HepG2 (cell line): ENCODE measurements around the gene NABP2. TPM values are rescaled to one million over a fixed set of nuclear protein-coding genes. Genes with fewer than 3 reads are reported as not detected.
A peak's percentile ranks its signal among the peaks of the same experiment; 100 is the strongest.
"Not testable (repeated sequence)": the region's sequence is repeated elsewhere in the genome, so short reads cannot be mapped to it uniquely, and the experiment has no call there.

ENCODE experiments used
- ATAC-seq: fragments of 200-7000 bp; cut with Tn5 transposase; 3 replicates; pipeline ENCODE4 v1.9.1; 2020; ENCODE audit warnings: mild to moderate bottlenecking, moderate library complexity
- BruUV-seq: library from RNA; stranded (reverse); fragments of 400-500 nt; replicated peaks from 2 replicates; lab custom pipeline; 2021; lab: Mats Ljungman, UMichigan
- CTCF ChIA-PET: fragments of 300-600 bp; formaldehyde crosslinking; extraction: SDS; loops from one replicate; lab custom pipeline; 2021; ENCODE audit warnings: low total read pairs, inconsistent platforms, low intra/inter-chr PET ratio; lab: Yijun Ruan, JAX
- POLR2A ChIA-PET: fragments of 350-600 bp; sonication (Branson Sonifier 250); formaldehyde crosslinking; loops from one replicate; lab custom pipeline; 2020; ENCODE audit warnings: antibody characterized with exemption, inconsistent platforms; lab: Yijun Ruan, JAX
- DNase-seq: peaks from one replicate; pipeline ENCODE4 v3.0.0-alpha.2; 2015; ENCODE audit warnings: low spot score
- FAIRE-seq: peaks from 3 replicates; lab custom pipeline; 2011; peaks lifted over from hg19 to GRCh38; lab: Jason Lieb, UNC
- H2AFZ ChIP-seq: one replicate; pipeline ENCODE4 v1.6.1; 2011; ENCODE audit warnings: low read length, inconsistent platforms
- H3K27ac ChIP-seq: fragments of 300-600 bp; 3 replicates; pipeline ENCODE4 v1.8.0; 2011; ENCODE audit warnings: mixed run types, mild to moderate bottlenecking, mixed read lengths, low read length, inconsistent platforms; ENCODE audit not compliant: insufficient read depth; ENCODE audit errors: extremely low read length
- H3K27me3 ChIP-seq, 2 experiments: fragments of 200-600 bp in 1 of 2; 2 replicates in 1 of 2; 3 replicates in 1 of 2; pipeline versions ENCODE4 v1.6.0 to v1.8.0; 2011; ENCODE audit warnings: low read length in 2 of 2, mild to moderate bottlenecking in 2 of 2, moderate library complexity in 2 of 2, inconsistent platforms in 1 of 2; ENCODE audit not compliant: insufficient read depth in 2 of 2, control insufficient read depth in 1 of 2
- H3K36me3 ChIP-seq, 2 experiments: fragments of 200-600 bp in 1 of 2; replicated peaks in 1 of 2; 2 replicates in 1 of 2; 3 replicates in 1 of 2; pipeline versions ENCODE4 v1.5.1 to v1.8.0; 2011; ENCODE audit warnings: low read length in 2 of 2, inconsistent platforms in 1 of 2; ENCODE audit not compliant: insufficient read depth in 2 of 2, control insufficient read depth in 1 of 2
- H3K4me1 ChIP-seq: 2 replicates; pipeline ENCODE4 v1.5.1; 2012; ENCODE audit warnings: low read length, inconsistent platforms; ENCODE audit not compliant: insufficient read depth
- H3K4me2 ChIP-seq: 2 replicates; pipeline ENCODE4 v1.6.0; 2011; ENCODE audit warnings: low read depth, low read length, inconsistent platforms
- H3K4me3 ChIP-seq, 3 experiments: fragments of 200-600 bp in 1 of 3; sonication (generic), shearing (Covaris generic) in 1 of 3; replicated peaks in 1 of 3; 2 replicates each; pipeline ENCODE4 v1.5.1; 2011 to 2016; ENCODE audit warnings: low read length in 3 of 3, inconsistent platforms in 2 of 3, low read depth in 2 of 3, mild to moderate bottlenecking in 2 of 3, control low read depth in 1 of 3, mixed read lengths in 1 of 3; ENCODE audit not compliant: insufficient read depth in 1 of 3
- H3K79me2 ChIP-seq: one replicate; pipeline ENCODE4 v1.6.1; 2011; ENCODE audit warnings: low read length, inconsistent platforms; ENCODE audit not compliant: insufficient read depth
- H3K9ac ChIP-seq: 2 replicates; pipeline ENCODE4 v1.6.0; 2011; ENCODE audit warnings: mild to moderate bottlenecking, low read depth, low read length, inconsistent platforms; ENCODE audit not compliant: insufficient read depth
- H3K9me3 ChIP-seq: 2 replicates; pipeline ENCODE4 v1.5.1; 2012; ENCODE audit warnings: mild to moderate bottlenecking, low read length
- H4K20me1 ChIP-seq: 2 replicates; pipeline ENCODE4 v1.6.0; 2011; ENCODE audit warnings: inconsistent platforms, mild to moderate bottlenecking, low read length, moderate library complexity; ENCODE audit not compliant: insufficient read depth
- ATF1 ChIP-seq: IDR thresholded peaks from 2 replicates; pipeline ENCODE4 v1.6.1; 2016; ENCODE audit warnings: mild to moderate bottlenecking, control low read depth
- KDM5A ChIP-seq: fragments of 200-600 bp; sonication (generic); IDR thresholded peaks from 2 replicates; pipeline ENCODE4 v1.7.0; 2018; ENCODE audit warnings: antibody characterized with exemption, mild to moderate bottlenecking, low read length, borderline replicate concordance
- MEIS2 ChIP-seq: sonication (generic); formaldehyde crosslinking; IDR thresholded peaks from 2 replicates; pipeline ENCODE4 v1.9.0; 2021; ENCODE audit warnings: mild to moderate bottlenecking, missing genetic modification reagents
- TBX2 ChIP-seq: sonication (generic); formaldehyde crosslinking; IDR thresholded peaks from 2 replicates; pipeline ENCODE4 v1.5.0; 2020; ENCODE audit warnings: missing genetic modification reagents, mild to moderate bottlenecking, borderline replicate concordance
- ZNF33A ChIP-seq: sonication (generic); formaldehyde crosslinking; IDR thresholded peaks from 2 replicates; pipeline ENCODE4 v1.5.1; 2020; ENCODE audit warnings: missing genetic modification reagents, mild to moderate bottlenecking, moderate library complexity, borderline replicate concordance
- WGBS: methylation state at CpG from one replicate; pipeline ENCODE4 v1.1.6; 2017; ENCODE audit warnings: low lambda C conversion rate; 5-methylcytosine and 5-hydroxymethylcytosine counted together
- in situ Hi-C: cut with HindIII; loops from 2 replicates; pipeline ENCODE4 v1.10.0; 2017; ENCODE audit warnings: low pct_unique_long_range_greater_than_20kb; ENCODE audit not compliant: extremely low pct_ligation_motif_present
- intact Hi-C: fragments of 100-400 bp; cut with micrococcal nuclease; formaldehyde crosslinking; loops from one replicate; pipeline ENCODE4 v1.10.0; 2022; ENCODE audit not compliant: unreplicated experiment
- polyA plus RNA-seq, 8 experiments: library from polyadenylated mRNA; depleted of rRNA in 3 of 8; stranded (reverse) in 7 of 8; unstranded in 1 of 8; fragments of >200 nt; fragmentation: Illumina TruSeq in 4 of 8; extraction: Trizol in 4 of 8; gene quantifications; 2 replicates each; pipeline versions ENCODE4 v1.2.1 to v1.2.3, GENCODE V29; 2011 to 2016; ENCODE audit warnings: low read depth in 4 of 8, missing spikeins in 1 of 8, mixed read lengths in 1 of 8; ENCODE audit not compliant: insufficient read depth in 1 of 8
- total RNA-seq, 5 experiments: library from RNA; depleted of rRNA; stranded (reverse); fragments of >200 nt; fragmentation: Illumina TruSeq; extraction: Trizol; gene quantifications; 2 replicates each; pipeline ENCODE4 v1.2.3, GENCODE V29; 2016; ENCODE audit warnings: low read depth in 1 of 5
- TF ChIP-seq, protein P1 (sequence below): sonication (generic); formaldehyde crosslinking; IDR thresholded peaks from 2 replicates; pipeline ENCODE4 v1.8.1; 2023; ENCODE audit warnings: mild to moderate bottlenecking, missing genetic modification reagents
- TF ChIP-seq, protein P2 (sequence below): IDR thresholded peaks from 2 replicates; pipeline ENCODE4 v1.6.1; 2016; ENCODE audit warnings: low read depth, borderline replicate concordance
- TF ChIP-seq, protein P3 (sequence below): sonication (generic); formaldehyde crosslinking; IDR thresholded peaks from 2 replicates; pipeline ENCODE4 v1.5.0; 2020; ENCODE audit warnings: mild to moderate bottlenecking, missing genetic modification reagents, moderate library complexity

The NABP2 gene
- total and polyA plus RNA-seq, 2 of the 13 experiments (the other 11 are each of a cell fraction or from before 2014, with no cell fraction given), result 33.2 to 35.5 TPM

DNA sequence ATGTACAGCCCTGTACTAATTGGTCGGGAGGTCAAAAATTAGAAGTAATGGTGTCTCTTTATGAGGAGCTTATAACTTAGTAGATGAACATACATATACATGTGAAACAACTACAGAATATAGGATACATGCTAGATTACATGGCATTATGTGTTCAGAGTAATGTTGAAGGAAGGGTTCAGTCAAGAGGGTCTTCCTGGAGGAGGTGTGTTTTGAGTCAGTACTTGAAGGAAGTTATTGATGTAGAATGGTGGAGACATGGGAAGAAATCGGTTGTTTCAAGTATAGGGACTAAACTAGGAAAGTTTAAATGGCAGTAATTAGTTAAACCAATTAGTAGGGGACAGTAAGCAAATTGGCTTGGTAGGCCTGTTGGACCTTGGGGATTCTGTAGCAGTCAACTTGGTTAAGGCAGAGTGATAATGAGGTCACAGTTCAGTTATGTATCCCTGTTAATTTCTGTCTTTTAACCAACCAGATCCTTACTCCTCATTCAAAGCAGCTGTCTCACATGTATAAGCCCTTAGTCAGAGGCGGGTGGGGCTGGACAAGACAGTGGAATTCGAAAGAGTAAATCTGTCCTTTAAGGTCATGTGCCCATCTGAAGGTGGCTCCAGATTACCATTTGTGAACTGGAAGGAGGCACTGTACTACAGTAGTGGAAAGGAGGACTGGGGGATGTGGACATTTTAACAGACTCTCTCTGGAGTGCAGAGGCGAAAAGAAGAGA lies 37.5 kb downstream of the NABP2 start (continued):
- TF ChIP-seq MEIS2 (CRISPR knock-in tag) (no peak), ZNF33A (no peak), TBX2 (no peak), ATF1 (CRISPR knock-in tag) (no peak), KDM5A (no peak)
- TF ChIP-seq, protein P1, sequence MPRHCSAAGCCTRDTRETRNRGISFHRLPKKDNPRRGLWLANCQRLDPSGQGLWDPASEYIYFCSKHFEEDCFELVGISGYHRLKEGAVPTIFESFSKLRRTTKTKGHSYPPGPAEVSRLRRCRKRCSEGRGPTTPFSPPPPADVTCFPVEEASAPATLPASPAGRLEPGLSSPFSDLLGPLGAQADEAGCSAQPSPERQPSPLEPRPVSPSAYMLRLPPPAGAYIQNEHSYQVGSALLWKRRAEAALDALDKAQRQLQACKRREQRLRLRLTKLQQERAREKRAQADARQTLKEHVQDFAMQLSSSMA (CRISPR knock-in tag), result no peak
- TF ChIP-seq, protein P2, sequence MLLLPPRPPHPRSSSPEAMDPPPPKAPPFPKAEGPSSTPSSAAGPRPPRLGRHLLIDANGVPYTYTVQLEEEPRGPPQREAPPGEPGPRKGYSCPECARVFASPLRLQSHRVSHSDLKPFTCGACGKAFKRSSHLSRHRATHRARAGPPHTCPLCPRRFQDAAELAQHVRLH (CRISPR knock-in tag), result no peak

DNA sequence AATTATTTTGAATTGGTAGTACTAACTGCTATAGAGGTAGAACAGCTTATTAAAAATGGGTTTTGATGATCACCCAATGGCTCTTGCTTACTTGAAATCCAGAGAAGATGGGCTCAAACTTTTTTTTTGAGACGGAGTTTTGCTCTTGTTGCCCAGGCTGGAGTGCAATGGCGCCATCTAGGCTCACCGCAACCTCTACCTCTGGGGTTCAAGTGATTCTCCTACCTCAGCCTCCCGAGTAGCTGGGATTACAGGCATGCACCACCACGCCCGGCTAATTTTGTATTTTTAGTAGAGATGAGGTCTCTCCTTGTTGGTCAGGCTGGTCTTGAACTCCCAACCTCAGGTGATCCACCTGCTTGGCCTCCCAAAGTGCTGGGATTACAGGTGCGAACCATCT lies 38.8 kb downstream of the NABP2 start:
- H3K4me2 ChIP-seq, H3K27ac ChIP-seq: not testable (repeated sequence)
- peaks cover 22% of the 10 kb centered on the region for H3K4me1 ChIP-seq

More for the DNA sequence above, 38.8 kb downstream of the NABP2 start:
- DNase-seq, H3K4me3 ChIP-seq, H3K9ac ChIP-seq, ATAC-seq, POLR2A ChIA-PET, FAIRE-seq, H2AFZ ChIP-seq, intact Hi-C loops, H3K27me3 ChIP-seq, H3K79me2 ChIP-seq, H3K9me3 ChIP-seq, BruUV-seq, CTCF ChIA-PET, H4K20me1 ChIP-seq, in situ Hi-C loops, H3K36me3 ChIP-seq: not testable (repeated sequence)
- 69% methylated on average over 7 of the region's 7 CpGs for WGBS
- TF ChIP-seq, protein P3, sequence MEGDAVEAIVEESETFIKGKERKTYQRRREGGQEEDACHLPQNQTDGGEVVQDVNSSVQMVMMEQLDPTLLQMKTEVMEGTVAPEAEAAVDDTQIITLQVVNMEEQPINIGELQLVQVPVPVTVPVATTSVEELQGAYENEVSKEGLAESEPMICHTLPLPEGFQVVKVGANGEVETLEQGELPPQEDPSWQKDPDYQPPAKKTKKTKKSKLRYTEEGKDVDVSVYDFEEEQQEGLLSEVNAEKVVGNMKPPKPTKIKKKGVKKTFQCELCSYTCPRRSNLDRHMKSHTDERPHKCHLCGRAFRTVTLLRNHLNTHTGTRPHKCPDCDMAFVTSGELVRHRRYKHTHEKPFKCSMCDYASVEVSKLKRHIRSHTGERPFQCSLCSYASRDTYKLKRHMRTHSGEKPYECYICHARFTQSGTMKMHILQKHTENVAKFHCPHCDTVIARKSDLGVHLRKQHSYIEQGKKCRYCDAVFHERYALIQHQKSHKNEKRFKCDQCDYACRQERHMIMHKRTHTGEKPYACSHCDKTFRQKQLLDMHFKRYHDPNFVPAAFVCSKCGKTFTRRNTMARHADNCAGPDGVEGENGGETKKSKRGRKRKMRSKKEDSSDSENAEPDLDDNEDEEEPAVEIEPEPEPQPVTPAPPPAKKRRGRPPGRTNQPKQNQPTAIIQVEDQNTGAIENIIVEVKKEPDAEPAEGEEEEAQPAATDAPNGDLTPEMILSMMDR (CRISPR knock-in tag), result 0 out of 2 replicates have a peak, but pooled peaks have one; percentile 8
